HL-60 (cell line): ENCODE measurements around the gene FTO.

ENCODE experiments used
- DNase-seq, 2 experiments: peaks; one replicate each; pipeline ENCODE4 v3.0.0-alpha.2; 2010 to 2020; ENCODE audit warnings: low read depth in 1 of 2, low spot score in 1 of 2
- H3K27ac ChIP-seq: fragments of 250-450 bp; sonication (Bioruptor Pico); replicated peaks from 2 replicates; pipeline ENCODE4 v1.5.1; 2020; ENCODE audit warnings: mild to moderate bottlenecking, moderate library complexity
- H3K27me3 ChIP-seq: fragments of 250-450 bp; sonication (Bioruptor Pico); 2 replicates; pipeline ENCODE4 v1.5.1; 2021; ENCODE audit warnings: mild to moderate bottlenecking, moderate library complexity; ENCODE audit not compliant: insufficient read depth, poor library complexity, severe bottlenecking
- H3K4me3 ChIP-seq: replicated peaks from 2 replicates; pipeline ENCODE4 v1.5.1; 2011; ENCODE audit warnings: mild to moderate bottlenecking, control low read depth, low read length; ENCODE audit not compliant: insufficient read depth
- GABPA ChIP-seq: IDR thresholded peaks from 2 replicates; pipeline ENCODE4 v1.6.1; 2012; ENCODE audit warnings: low read depth
- POLR2AphosphoS5 ChIP-seq: IDR thresholded peaks from 2 replicates; pipeline ENCODE4 v1.6.1; 2012; ENCODE audit warnings: low read depth
- SPI1 ChIP-seq: IDR thresholded peaks from 2 replicates; pipeline ENCODE4 v1.6.1; 2012; ENCODE audit warnings: low read depth, mild to moderate bottlenecking, borderline replicate concordance
- TF ChIP-seq, protein P1 (sequence below): IDR thresholded peaks from one replicate; pipeline ENCODE4 v1.5.1; 2011; ENCODE audit warnings: low read length, control low read depth, inconsistent platforms; ENCODE audit not compliant: insufficient read depth
- TF ChIP-seq, protein P2 (sequence below): IDR thresholded peaks from 2 replicates; pipeline ENCODE4 v1.6.1; 2012; ENCODE audit warnings: low read depth; ENCODE audit not compliant: insufficient replicate concordance

FTO gene

GRCh38 chr16:54063279-54063773 is 359.4 kb downstream of the FTO start:
- no peak overlapping the region for H3K27ac ChIP-seq
- DNase-seq = no peak
- H3K27me3 ChIP-seq = no peaks in the 10 kb centered on the region
- TF ChIP-seq GABPA (no peak), POLR2AphosphoS5 (no peak), SPI1 (no peak)
- TF ChIP-seq, protein P1, sequence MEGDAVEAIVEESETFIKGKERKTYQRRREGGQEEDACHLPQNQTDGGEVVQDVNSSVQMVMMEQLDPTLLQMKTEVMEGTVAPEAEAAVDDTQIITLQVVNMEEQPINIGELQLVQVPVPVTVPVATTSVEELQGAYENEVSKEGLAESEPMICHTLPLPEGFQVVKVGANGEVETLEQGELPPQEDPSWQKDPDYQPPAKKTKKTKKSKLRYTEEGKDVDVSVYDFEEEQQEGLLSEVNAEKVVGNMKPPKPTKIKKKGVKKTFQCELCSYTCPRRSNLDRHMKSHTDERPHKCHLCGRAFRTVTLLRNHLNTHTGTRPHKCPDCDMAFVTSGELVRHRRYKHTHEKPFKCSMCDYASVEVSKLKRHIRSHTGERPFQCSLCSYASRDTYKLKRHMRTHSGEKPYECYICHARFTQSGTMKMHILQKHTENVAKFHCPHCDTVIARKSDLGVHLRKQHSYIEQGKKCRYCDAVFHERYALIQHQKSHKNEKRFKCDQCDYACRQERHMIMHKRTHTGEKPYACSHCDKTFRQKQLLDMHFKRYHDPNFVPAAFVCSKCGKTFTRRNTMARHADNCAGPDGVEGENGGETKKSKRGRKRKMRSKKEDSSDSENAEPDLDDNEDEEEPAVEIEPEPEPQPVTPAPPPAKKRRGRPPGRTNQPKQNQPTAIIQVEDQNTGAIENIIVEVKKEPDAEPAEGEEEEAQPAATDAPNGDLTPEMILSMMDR = no peak
- TF ChIP-seq, protein P2, sequence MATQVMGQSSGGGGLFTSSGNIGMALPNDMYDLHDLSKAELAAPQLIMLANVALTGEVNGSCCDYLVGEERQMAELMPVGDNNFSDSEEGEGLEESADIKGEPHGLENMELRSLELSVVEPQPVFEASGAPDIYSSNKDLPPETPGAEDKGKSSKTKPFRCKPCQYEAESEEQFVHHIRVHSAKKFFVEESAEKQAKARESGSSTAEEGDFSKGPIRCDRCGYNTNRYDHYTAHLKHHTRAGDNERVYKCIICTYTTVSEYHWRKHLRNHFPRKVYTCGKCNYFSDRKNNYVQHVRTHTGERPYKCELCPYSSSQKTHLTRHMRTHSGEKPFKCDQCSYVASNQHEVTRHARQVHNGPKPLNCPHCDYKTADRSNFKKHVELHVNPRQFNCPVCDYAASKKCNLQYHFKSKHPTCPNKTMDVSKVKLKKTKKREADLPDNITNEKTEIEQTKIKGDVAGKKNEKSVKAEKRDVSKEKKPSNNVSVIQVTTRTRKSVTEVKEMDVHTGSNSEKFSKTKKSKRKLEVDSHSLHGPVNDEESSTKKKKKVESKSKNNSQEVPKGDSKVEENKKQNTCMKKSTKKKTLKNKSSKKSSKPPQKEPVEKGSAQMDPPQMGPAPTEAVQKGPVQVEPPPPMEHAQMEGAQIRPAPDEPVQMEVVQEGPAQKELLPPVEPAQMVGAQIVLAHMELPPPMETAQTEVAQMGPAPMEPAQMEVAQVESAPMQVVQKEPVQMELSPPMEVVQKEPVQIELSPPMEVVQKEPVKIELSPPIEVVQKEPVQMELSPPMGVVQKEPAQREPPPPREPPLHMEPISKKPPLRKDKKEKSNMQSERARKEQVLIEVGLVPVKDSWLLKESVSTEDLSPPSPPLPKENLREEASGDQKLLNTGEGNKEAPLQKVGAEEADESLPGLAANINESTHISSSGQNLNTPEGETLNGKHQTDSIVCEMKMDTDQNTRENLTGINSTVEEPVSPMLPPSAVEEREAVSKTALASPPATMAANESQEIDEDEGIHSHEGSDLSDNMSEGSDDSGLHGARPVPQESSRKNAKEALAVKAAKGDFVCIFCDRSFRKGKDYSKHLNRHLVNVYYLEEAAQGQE = no peak
- H3K4me3 ChIP-seq = no peak overlapping the region

DNA sequence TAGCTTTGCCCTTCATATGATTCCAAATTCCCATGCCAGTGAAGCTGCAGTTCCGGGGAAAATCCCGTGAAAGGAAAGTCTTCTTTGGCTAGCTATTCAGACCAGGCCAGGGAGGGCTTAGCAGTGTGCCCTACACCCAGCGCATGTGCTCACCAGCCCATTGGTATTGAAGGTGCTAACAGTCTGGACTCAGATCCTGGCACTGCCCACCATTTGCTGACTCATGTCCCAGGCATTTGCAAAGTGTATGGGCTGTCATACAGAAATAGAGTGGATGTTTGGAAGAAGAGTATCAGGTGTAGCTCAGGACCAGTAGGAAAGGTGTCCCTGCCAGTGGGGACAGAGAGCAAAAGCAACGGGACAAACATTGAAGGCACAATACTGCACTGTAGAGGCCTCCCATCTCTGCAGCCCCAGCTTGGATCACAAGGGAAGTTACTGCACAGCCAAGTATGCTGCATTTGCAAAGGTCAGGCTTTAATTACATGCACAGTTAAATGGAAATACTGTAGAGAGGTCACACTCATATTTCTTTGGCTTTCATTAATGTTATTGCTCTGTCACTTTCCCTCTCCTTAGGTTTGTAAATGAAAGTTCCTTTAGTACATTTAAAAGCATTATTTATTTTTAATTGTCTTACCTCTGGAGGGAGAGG is 362.6 kb downstream of the FTO start:
- TF ChIP-seq GABPA (no peak), POLR2AphosphoS5 (no peak), SPI1 (no peak)
- TF ChIP-seq, protein P2 = no peak
- TF ChIP-seq, protein P1 = no peak
- Histone ChIP-seq H3K27ac (no peak overlapping the region), H3K27me3 (no peaks in the 10 kb centered on the region), H3K4me3 (no peak overlapping the region)
- no peak for DNase-seq

DNA sequence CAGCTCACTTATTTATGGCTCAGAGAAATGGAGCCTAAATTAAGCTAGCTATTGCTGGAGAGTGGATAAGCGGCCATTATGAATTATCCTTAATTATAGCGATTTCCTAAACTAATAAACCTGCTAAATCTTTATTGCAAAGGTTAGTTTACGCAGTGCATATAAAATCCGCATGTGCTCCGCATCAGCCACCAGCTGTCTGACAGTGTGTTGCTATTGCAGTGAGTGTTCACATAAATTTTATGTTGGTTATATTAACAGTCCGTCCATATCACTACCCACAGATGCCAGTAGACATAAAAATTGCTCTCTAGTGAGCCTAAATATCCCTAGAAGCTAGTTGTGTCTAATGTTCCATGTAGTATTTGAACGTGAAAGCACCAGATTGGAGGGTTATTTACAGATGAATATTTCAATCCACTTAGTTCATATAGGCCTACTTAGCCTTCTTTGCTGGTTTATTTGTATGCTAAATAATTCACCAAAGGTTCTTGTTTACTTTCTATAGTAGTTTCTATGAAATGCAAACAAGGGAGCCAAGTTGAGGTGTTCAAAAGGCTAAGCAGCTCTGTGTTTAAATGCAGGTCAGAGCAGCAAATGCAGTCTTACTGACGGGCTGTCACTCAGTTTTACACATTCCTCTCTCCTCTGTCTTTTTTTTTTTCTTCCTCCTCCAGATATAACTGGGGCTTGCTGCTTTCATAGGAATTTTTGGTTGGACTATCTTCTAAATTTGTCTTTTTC is 363.5 kb downstream of the FTO start:
- H3K4me3 ChIP-seq = no peak overlapping the region
- H3K27me3 ChIP-seq = no peaks in the 10 kb centered on the region
- no peak for DNase-seq
- H3K27ac ChIP-seq = no peak overlapping the region
- TF ChIP-seq, protein P1 = no peak
- TF ChIP-seq, protein P2 = no peak
- no peak for TF ChIP-seq GABPA
- TF ChIP-seq POLR2AphosphoS5 = no peak
- TF ChIP-seq SPI1 = no peak
